K562 (cell line): Measurements from ENCODE around the gene SPHK1. TPM values are rescaled to one million over a fixed set of nuclear protein-coding genes. Genes with fewer than 3 reads are reported as not detected.
A peak's percentile ranks its signal among the peaks of the same experiment; 100 is the strongest.

Source experiments
- EHMT2 ChIP-seq: fragments of 450-650 bp; IDR thresholded peaks from 2 replicates; pipeline ENCODE4 v1.6.1; 2018; ENCODE audit warnings: antibody characterized with exemption
- RBFOX2 ChIP-seq: fragments of 200-400 bp; formaldehyde crosslinking; IDR thresholded peaks from 2 replicates; pipeline ENCODE4 v1.6.1; 2017; ENCODE audit warnings: low read depth, mild to moderate bottlenecking, low read length, moderate library complexity
- SIN3B ChIP-seq: fragments of 450-650 bp; IDR thresholded peaks from 2 replicates; pipeline ENCODE4 v1.6.1; 2017; ENCODE audit warnings: low read depth, mild to moderate bottlenecking, moderate library complexity
- THRAP3 ChIP-seq: fragments of 450-650 bp; IDR thresholded peaks from 2 replicates; pipeline ENCODE4 v1.6.1; 2016; ENCODE audit warnings: mild to moderate bottlenecking, inconsistent platforms, borderline replicate concordance
- polyA plus RNA-seq, 8 experiments: library from polyadenylated mRNA; depleted of rRNA in 4 of 8; stranded (reverse) in 5 of 8; unstranded in 3 of 8; fragments of >200 nt; fragmentation: Nextera tagmentation in 2 of 8; fragmentation: Illumina TruSeq in 1 of 8; extraction: Ambion mirVana in 2 of 8; extraction: Trizol in 1 of 8; gene quantifications; 2 replicates each; pipeline versions ENCODE4 v1.2.1 to v1.2.3, GENCODE V29; 2011 to 2014; ENCODE audit warnings: inconsistent platforms in 1 of 8, missing spikeins in 1 of 8
- total RNA-seq, 7 experiments: library from RNA; depleted of rRNA in 6 of 7; stranded (reverse); fragments of >200 nt in 6 of 7; fragmentation: Illumina TruSeq in 2 of 7; extraction: Trizol in 2 of 7; gene quantifications; 2 replicates each; pipeline versions ENCODE4 v1.2.1 to v1.2.3, GENCODE V29; 2011 to 2021; ENCODE audit warnings: low replicate concordance in 1 of 7
- TF ChIP-seq, protein P1 (sequence below), 2 experiments: fragments of 450-650 bp; conservative IDR thresholded peaks; 2 replicates each; pipeline ENCODE4 v1.6.1; 2017; ENCODE audit warnings: mild to moderate bottlenecking in 2 of 2, moderate library complexity in 2 of 2
- TF ChIP-seq, protein P2 (sequence below): IDR thresholded peaks from 2 replicates; pipeline ENCODE4 v1.6.1; 2016; ENCODE audit warnings: missing genetic modification characterization, missing compliant biosample characterization

Gene SPHK1
- total and polyA plus RNA-seq, 9 of the 15 experiments (the other 6 are each of a cell fraction or from before 2014, with no cell fraction given): 0.21 to 60.3 (median 14.5) TPM

GRCh38 chr17:76363107-76363842 lies 21.1 kb upstream of the SPHK1 start (continued):
- TF ChIP-seq, protein P1, sequence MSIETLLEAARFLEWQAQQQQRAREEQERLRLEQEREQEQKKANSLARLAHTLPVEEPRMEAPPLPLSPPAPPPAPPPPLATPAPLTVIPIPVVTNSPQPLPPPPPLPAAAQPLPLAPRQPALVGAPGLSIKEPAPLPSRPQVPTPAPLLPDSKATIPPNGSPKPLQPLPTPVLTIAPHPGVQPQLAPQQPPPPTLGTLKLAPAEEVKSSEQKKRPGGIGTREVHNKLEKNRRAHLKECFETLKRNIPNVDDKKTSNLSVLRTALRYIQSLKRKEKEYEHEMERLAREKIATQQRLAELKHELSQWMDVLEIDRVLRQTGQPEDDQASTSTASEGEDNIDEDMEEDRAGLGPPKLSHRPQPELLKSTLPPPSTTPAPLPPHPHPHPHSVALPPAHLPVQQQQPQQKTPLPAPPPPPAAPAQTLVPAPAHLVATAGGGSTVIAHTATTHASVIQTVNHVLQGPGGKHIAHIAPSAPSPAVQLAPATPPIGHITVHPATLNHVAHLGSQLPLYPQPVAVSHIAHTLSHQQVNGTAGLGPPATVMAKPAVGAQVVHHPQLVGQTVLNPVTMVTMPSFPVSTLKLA (conservative IDR thresholded peaks at IDR 0.05): 0 out of 4 replicates have a peak, but pooled peaks of 1 of the 2 experiments have one; percentile 14
- TF ChIP-seq, protein P2, sequence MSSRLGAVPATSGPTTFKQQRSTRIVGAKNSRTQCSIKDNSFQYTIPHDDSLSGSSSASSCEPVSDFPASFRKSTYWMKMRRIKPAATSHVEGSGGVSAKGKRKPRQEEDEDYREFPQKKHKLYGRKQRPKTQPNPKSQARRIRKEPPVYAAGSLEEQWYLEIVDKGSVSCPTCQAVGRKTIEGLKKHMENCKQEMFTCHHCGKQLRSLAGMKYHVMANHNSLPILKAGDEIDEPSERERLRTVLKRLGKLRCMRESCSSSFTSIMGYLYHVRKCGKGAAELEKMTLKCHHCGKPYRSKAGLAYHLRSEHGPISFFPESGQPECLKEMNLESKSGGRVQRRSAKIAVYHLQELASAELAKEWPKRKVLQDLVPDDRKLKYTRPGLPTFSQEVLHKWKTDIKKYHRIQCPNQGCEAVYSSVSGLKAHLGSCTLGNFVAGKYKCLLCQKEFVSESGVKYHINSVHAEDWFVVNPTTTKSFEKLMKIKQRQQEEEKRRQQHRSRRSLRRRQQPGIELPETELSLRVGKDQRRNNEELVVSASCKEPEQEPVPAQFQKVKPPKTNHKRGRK (tag): no peak
- TF ChIP-seq EHMT2 (no peak), THRAP3 (no peak), SIN3B (no peak), RBFOX2 (no peak)
